ENCODE results near the gene ZC2HC1B.

DNA sequence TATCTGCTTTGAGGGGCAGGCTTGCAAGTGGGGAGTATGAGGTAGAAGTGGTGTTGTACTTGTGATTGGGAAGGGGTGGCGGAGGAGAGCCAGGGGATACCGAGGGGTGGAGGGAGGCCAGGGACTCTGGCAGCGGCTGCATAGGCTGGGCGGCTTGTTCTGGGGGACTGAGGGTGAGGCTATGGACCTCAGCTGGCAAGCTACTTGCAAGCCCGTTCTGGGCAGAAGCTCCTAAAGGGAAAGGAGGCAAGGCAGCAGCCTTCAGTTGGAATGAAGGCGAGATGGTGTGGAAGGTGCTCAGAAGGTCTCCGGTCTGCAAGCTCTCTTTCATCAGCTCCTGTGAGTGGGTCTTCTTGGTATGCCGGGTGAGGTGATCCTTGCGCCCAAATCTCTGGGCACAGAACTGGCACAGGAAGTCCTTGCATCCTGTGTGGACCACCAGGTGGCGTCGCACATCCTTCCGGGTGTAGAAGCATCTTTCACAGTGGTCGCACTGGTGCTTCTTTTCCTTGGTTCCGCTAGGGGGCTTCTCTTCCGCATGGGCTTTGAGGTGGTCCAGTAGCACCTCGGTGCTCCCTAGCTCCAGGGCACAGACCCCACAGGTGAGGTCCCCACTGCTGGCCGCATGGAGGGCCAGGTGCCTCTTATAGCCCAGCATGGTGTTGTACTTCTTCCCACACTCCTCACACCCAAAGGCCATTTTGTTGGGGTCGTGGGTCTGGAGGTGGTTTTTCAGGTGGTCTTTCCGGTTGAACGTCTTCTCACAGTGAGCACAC, 77.8 kb downstream of the ZC2HC1B start:
- TF ChIP-seq MTA2 (IDR thresholded peaks at IDR 0.05; ENCODE audit: low read depth) (no peak), NFYB (IDR thresholded peaks at IDR 0.05; ENCODE audit: extremely low read depth, insufficient read length) (no peak), NFIC (IDR thresholded peaks at IDR 0.05) (no peak), CBX5 (IDR thresholded peaks at IDR 0.05; ENCODE audit: borderline replicate concordance, low read depth) (0 out of 2 replicates have a peak, but pooled peaks have one; percentile 42), ZNF175 (CRISPR knock-in tag; IDR thresholded peaks at IDR 0.05; ENCODE audit: low read depth) (no peak)

Measured in K562 (cell line).